Measurements from ENCODE around the gene RABL6.

RABL6 gene, protein sequence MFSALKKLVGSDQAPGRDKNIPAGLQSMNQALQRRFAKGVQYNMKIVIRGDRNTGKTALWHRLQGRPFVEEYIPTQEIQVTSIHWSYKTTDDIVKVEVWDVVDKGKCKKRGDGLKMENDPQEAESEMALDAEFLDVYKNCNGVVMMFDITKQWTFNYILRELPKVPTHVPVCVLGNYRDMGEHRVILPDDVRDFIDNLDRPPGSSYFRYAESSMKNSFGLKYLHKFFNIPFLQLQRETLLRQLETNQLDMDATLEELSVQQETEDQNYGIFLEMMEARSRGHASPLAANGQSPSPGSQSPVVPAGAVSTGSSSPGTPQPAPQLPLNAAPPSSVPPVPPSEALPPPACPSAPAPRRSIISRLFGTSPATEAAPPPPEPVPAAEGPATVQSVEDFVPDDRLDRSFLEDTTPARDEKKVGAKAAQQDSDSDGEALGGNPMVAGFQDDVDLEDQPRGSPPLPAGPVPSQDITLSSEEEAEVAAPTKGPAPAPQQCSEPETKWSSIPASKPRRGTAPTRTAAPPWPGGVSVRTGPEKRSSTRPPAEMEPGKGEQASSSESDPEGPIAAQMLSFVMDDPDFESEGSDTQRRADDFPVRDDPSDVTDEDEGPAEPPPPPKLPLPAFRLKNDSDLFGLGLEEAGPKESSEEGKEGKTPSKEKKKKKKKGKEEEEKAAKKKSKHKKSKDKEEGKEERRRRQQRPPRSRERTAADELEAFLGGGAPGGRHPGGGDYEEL

DNA sequence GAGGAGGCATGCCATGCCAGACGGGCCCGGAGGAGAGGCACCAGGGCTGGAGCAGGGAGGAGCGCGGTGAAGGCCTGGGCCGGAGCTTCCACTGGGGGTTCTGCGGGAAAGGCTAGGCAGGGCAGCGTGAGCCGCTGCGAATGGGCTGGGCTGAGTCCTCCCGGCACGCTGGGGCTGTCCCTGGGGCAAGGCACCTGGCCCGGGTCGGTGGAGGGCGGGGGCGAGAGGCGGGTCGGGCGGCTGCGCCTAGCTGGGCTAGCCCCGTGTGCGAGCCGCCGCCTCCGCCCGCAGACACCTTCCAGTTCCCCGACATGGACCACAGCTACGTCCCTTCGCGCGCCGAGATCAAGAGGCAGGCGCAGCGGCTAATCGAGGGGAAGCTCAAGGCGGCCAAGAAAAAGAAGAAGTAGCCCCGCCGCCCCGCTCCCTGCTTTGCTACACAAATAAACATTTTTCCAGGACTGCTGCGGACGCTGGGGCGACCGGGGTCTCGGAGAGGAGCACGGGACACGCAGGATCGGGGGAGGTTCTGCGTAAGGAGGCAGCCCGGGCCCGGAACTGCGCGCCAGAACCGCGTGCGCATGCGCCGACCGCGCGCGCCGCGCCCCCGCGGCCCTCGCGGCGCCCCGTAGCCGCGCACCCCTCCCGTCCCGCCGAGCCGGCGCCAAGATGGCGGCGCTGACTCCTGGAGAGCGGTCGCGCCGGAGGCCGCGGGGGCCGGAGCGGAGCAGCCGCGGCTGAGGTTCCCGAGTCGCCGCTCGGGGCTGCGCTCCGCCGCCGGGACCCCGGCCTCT lies at the start of gene RABL6:
RABL6 (plus strand) TSS at position 668 of the 794 bp plus-strand sequence. CDS start 249 bp downstream, outside the sequence.
- H3K4me3 ChIP-seq (ENCODE audit: low read depth, low read length): peak within 1 kb of the TSS; percentile 81
- no peaks in the 10 kb centered on the region for H3K36me3 ChIP-seq (replicated peaks)
- in situ Hi-C loops (cut with HindIII; ENCODE audit: low pct_ligation_motif_present, low sequenced_read_pairs): loop anchor here (25.0 kb wide), 1 partner anchor 230 kb away; the partner anchor contains the start of genes ABCA2, FUT7 and NPDC1
- TF ChIP-seq, protein P1, sequence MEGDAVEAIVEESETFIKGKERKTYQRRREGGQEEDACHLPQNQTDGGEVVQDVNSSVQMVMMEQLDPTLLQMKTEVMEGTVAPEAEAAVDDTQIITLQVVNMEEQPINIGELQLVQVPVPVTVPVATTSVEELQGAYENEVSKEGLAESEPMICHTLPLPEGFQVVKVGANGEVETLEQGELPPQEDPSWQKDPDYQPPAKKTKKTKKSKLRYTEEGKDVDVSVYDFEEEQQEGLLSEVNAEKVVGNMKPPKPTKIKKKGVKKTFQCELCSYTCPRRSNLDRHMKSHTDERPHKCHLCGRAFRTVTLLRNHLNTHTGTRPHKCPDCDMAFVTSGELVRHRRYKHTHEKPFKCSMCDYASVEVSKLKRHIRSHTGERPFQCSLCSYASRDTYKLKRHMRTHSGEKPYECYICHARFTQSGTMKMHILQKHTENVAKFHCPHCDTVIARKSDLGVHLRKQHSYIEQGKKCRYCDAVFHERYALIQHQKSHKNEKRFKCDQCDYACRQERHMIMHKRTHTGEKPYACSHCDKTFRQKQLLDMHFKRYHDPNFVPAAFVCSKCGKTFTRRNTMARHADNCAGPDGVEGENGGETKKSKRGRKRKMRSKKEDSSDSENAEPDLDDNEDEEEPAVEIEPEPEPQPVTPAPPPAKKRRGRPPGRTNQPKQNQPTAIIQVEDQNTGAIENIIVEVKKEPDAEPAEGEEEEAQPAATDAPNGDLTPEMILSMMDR (IDR thresholded peaks at IDR 0.05; ENCODE audit: low read depth, low read length, missing control alignments): no peak
- DNase-seq: peak; percentile 35
- peak within 1 kb of the TSS; percentile 11 for H3K27ac ChIP-seq
- H3K27me3 ChIP-seq (replicated peaks): no peaks in the 10 kb centered on the region

DNA sequence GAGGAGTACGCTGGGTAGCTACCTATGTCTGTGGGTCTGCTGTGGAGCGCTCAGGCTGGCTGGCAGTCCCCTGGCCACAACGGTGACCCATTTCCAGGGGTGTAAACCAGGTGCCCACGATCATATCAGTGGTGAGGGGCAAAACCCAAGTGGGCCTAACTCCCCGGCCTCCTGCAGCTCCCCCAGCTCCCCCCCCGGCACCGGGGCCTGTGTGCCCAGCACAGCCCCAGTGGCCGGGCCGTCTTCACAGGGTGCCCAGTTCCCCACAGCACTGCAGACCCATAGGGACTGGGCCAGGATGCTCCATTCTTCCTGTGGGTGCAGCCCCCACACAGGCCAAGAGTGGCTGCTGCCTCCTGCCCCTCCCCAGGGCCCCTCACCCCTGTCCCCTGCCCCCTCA lies 48.7 kb upstream of the RABL6 start:
- no peak overlapping the region for H3K4me3 ChIP-seq (ENCODE audit: low read depth, low read length)
- H3K27me3 ChIP-seq (replicated peaks): no peaks in the 10 kb centered on the region
- H3K27ac ChIP-seq: no peak overlapping the region
- in situ Hi-C loops (cut with HindIII; ENCODE audit: low pct_ligation_motif_present, low sequenced_read_pairs): no loop called here
- TF ChIP-seq, protein P1 (IDR thresholded peaks at IDR 0.05; ENCODE audit: low read depth, low read length, missing control alignments): no peak
- no peaks in the 10 kb centered on the region for H3K36me3 ChIP-seq (replicated peaks)
- DNase-seq: no peak

DNA sequence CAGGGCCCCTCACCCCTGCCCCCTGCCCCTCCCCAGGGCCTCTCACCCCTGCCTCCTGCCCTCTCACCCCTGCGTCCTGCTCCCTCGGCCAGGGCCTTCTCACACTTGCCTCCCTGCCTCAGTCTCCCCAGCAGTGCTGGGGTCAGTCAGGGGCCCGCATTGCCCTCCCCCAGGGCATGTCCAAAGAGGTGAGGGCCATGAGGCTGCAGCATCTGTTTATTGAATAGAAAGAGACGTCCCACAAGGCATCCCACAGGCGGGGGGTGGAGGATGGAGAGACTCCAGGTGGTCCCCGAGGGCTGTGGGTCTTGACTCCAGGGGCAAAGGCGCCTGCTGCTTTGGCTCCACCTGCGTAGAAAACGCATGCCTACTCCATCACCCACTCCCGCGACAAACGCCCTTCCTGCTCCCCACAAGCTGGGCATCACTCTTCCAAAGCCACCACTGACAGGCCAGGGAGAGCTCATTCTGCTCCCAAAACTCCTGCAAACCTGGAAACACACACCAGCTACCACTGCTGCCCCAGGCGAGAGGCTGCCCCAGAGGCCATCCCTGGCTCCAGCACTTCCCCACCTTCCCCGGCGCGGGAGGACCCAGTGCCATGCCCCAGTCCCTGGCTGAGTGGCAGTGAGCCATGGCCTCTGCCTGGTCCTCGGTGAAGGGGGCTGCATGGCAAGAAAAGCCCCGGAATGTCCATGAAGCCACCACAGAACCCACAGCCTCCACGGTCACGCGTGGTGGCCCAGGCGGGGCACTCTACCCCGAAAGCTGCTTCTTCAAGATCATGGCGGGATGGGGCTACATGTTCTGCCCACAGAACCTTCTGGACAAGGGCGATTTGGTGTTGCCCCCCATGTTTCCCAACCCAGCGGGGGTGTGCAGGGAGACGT lies 48.1 kb upstream of the RABL6 start:
- Histone ChIP-seq H3K4me3 (ENCODE audit: low read depth, low read length) (no peak overlapping the region), H3K36me3 (replicated peaks) (no peaks in the 10 kb centered on the region), H3K27me3 (replicated peaks) (no peaks in the 10 kb centered on the region), H3K27ac (no peak overlapping the region)
- in situ Hi-C loops (cut with HindIII; ENCODE audit: low pct_ligation_motif_present, low sequenced_read_pairs): no loop called here
- no peak for DNase-seq
- TF ChIP-seq, protein P1 (IDR thresholded peaks at IDR 0.05; ENCODE audit: low read depth, low read length, missing control alignments): no peak

DNA sequence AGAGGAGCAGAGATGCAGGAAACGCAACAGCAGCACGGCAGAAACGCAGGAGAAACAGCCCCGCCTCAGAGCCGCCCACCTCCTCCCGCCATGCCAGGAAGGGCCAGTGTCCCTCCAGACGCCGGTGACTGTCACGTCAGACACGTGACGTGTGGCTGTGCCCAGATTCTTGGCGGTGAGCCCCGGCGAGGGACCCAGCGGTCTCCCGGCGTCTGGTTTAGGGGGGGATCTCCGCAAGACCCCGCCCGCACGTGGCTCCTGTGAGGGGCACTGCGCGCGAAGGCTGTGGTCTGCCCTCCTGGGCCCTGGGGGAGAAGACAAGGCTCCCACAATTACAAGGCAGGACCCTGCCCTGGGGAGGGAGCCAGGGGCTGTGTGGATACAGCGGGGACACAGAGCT lies 47.3 kb upstream of the RABL6 start:
- H3K4me3 ChIP-seq (ENCODE audit: low read depth, low read length): no peak overlapping the region
- H3K27ac ChIP-seq: no peak overlapping the region
- no peaks in the 10 kb centered on the region for H3K27me3 ChIP-seq (replicated peaks)
- DNase-seq: no peak
- in situ Hi-C loops (cut with HindIII; ENCODE audit: low pct_ligation_motif_present, low sequenced_read_pairs): no loop called here
- no peaks in the 10 kb centered on the region for H3K36me3 ChIP-seq (replicated peaks)
- TF ChIP-seq, protein P1 (IDR thresholded peaks at IDR 0.05; ENCODE audit: low read depth, low read length, missing control alignments): no peak
